HEK293 (cell line): ENCODE data around the gene PSTPIP2.

Experiments
- REPIN1 ChIP-seq: fragments of 450-650 bp; formaldehyde crosslinking; IDR thresholded peaks from 2 replicates; pipeline ENCODE4 v1.5.1; 2017; ENCODE audit warnings: missing biosample characterization, missing genetic modification characterization, low read depth
- ZBTB20 ChIP-seq: fragments of 450-650 bp; formaldehyde crosslinking; IDR thresholded peaks from 2 replicates; pipeline ENCODE4 v1.5.1; 2016; ENCODE audit warnings: missing biosample characterization, missing genetic modification characterization
- ZNF416 ChIP-seq: fragments of 450-650 bp; formaldehyde crosslinking; IDR thresholded peaks from 2 replicates; pipeline ENCODE4 v1.5.1; 2016; ENCODE audit warnings: missing biosample characterization, missing genetic modification characterization
- ZNF558 ChIP-seq: fragments of 450-650 bp; formaldehyde crosslinking; IDR thresholded peaks from 2 replicates; pipeline ENCODE4 v1.5.1; 2016; ENCODE audit warnings: missing biosample characterization, missing genetic modification characterization
- ZNF76 ChIP-seq: fragments of 450-650 bp; formaldehyde crosslinking; IDR thresholded peaks from 2 replicates; pipeline ENCODE4; 2016; ENCODE audit warnings: low read depth, missing biosample characterization, missing genetic modification characterization, borderline replicate concordance
- TF ChIP-seq, protein P1 (sequence below): fragments of 450-650 bp; formaldehyde crosslinking; IDR thresholded peaks from 2 replicates; pipeline ENCODE4 v1.5.1; 2016; ENCODE audit warnings: missing biosample characterization, missing genetic modification characterization

DNA sequence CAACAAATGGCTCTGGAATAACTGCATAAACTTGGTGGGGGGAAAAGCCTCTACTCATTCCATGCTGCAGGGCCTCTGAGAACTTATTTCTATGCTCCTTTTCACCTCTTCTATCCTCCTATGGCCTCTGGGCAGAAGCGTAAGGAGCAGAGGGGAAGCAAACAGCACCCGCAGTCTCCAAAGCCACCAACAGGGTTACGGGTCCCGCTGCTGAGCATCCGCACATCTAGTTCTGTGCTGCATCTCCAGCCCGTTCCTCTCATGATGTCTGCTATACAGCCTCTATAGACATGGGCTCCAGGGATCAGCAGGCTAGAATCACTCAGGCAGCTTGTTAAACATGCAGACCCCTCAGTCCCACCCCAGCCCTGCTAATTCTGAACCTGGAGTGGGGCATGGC lies 25.9 kb downstream of the PSTPIP2 start:
- TF ChIP-seq, protein P1, sequence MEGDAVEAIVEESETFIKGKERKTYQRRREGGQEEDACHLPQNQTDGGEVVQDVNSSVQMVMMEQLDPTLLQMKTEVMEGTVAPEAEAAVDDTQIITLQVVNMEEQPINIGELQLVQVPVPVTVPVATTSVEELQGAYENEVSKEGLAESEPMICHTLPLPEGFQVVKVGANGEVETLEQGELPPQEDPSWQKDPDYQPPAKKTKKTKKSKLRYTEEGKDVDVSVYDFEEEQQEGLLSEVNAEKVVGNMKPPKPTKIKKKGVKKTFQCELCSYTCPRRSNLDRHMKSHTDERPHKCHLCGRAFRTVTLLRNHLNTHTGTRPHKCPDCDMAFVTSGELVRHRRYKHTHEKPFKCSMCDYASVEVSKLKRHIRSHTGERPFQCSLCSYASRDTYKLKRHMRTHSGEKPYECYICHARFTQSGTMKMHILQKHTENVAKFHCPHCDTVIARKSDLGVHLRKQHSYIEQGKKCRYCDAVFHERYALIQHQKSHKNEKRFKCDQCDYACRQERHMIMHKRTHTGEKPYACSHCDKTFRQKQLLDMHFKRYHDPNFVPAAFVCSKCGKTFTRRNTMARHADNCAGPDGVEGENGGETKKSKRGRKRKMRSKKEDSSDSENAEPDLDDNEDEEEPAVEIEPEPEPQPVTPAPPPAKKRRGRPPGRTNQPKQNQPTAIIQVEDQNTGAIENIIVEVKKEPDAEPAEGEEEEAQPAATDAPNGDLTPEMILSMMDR (tag by site-specific recombination), result no peak
- no peak for TF ChIP-seq REPIN1
- no peak for TF ChIP-seq ZNF416 (tag by site-specific recombination)
- no peak for TF ChIP-seq ZNF558 (tag by site-specific recombination)
- TF ChIP-seq ZBTB20 (tag by site-specific recombination), result no peak
- no peak for TF ChIP-seq ZNF76
